GM19395 (cell line): ENCODE measurements around the gene ST6GALNAC3.

Experiments
- ATAC-seq: cut with Tn5 transposase; IDR thresholded peaks from one replicate; pipeline ENCODE4 v1.9.1; 2021; ENCODE audit warnings: mild to moderate bottlenecking, moderate library complexity; ENCODE audit not compliant: unreplicated experiment

Gene ST6GALNAC3

DNA sequence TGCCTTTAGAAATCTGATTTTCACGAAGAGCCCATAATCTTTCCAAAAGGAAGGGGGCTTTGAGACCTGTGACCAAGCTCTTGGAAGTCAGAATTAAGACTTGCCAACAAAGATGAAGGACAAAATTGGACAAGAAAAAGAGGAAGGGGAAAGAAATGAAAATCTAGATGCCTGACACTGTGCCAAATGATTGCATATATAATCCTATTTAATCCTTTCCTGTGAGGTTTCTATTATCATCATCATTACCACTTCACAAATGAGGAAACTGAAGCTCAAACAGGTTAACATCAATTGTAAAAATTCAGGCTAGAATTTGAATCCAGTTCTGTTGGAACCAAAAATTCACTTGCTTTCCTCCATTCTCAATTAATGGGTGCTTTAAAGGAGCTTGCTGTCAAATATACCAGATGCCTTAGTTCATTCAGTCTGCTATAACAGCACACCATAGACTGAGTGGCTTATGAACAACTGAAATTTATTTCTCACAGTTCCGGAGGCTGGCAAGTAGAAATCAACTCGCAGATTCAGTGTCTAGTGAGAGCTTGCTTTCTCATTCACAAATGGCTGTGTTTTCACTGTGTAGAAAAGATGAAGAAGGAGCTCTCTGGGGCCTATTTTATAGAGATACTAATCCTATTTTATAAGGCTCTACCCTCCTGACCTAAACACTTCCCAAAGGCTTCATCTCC is 595.2 kb downstream of the ST6GALNAC3 start:
- no peak for ATAC-seq

DNA sequence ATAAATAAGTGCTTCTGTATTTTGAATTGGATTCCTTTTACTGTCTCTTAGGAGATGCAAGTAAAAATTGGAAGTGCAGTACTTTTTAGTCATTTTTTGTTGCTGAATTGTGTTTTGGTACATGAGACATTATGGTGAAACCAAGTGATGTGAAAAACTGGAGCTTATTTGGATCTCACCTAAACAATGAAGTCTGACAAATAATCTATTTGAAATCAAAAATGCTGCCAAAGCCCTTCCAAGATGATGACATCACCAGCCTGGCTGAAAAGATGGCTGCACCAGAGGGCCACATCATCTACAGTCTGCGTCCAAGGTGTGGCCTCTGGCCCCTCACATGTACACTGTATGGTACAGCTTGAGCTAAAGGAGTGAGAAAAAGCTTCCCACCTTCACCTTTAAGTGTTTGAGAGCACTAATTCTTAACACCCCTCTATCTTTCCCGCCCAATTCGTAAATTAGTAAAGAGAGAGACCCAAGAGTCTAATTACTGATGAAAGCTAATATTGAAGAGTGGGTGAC is 600.2 kb downstream of the ST6GALNAC3 start:
- ATAC-seq = no peak

DNA sequence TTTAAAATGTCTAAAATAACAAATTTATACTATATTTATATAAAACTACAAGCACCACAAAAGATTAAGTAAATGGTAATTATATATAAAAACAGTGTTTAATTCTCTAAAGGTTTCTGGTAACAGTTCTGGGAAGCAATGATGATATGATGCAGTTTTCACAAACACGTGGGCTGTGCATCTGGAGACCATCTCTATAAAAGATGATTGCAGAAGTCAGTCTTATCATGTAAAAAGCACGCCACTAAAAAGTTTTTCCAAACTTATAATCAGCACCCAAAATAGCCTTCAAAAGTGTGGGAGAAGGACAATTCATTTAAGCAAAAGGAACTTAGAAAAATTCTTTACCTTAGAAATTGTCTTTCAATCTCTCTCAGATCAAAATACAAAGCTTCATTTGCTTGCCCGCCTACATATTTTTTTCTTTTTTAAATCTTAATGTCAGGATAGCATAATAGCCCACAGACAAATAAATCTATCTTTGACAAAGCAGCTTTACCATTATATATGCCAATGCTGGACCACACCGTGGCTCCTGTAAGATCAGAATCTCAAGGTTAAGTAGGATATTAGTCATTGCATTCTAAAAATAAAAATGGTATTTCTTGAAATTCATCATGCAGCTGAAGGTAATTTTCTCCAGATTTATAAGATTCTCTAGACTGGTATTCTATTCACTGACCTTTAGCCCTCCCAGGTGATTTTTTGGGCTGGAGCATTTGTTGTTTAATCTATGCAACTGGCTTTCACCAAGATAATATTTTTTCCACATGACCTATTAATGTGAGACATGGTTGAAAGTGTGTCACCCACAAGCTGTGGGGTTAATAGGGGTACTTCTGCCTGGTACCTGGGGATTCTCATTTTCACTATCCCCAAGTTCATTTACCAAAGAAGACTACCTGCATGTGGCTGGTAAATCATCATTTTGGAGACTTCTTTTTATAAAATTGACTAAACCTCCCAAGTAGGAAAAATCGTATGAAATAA is 603.2 kb downstream of the ST6GALNAC3 start:
- no peak for ATAC-seq

DNA sequence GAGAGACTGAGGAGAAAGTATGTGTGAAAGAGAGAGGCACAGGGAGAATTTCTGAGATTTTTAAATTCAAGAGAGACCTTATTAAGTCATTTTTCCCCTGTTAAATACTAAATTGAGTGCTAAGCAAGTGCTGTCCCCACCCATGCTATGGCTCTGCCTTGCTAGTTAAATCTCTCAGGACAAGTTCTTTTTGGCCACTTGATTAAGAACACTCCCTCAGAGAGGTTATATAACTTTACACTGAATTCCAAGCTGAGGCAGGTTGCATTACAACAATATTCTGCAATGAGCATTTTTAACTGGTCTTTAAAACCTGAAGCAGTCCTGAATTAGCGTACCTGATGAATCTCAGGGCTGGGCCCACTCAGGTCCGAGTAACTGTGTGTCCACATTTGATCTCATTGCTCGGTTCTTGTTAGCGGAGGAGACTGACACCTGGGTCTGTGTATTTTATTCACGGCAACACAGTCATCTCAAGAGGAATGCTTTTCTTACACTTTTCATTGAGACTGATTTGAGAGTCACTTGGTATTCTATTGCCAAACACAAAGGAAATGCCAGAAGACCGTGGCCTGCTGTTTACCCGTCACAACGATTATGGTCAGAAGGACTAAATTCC is 605.1 kb downstream of the ST6GALNAC3 start:
- no peak for ATAC-seq

DNA sequence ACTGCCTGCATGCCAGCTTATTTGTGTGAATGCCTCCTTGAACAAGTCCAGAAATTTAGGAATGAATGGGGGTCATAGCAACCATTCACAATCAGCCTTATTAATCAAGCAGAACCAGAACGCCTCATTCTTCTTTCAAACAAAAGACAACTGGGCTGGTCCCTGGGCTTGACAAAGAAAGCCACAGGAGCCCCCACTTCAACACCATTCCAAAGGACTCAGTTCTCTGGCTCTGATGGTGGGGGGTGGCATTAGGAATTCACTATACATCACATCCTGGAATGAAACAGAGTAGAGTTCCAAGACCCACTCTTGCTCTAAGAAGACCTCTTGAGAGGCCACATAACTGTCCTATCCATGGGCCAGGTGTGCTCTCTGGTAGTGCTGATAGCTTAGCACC is 606.1 kb downstream of the ST6GALNAC3 start:
- ATAC-seq = no peak

DNA sequence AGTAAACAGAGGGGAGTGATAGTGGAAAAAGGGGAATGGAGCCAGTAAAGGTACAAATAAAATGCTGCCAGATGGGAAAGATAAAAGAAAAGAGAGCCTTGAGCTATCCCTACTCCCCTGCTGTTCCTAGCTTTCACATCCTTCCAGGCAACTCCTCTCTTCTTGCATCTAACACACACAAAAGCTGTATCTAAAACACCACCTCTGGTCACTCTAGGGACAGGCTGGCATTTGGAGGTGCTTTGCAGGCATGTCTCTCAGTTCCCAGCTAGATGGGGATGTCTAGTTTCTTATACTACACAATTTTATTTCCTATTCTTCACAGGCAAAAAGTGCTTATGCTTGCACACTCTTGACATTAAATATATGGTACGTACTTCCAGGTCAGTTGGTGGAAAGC is 607.6 kb downstream of the ST6GALNAC3 start:
- ATAC-seq = no peak
